NCI-H524 treated with DMSO at 0.1 percent for 48 hours (cell line): ENCODE data around the gene PLXNA4.
A peak's percentile ranks its signal among the peaks of the same experiment; 100 is the strongest.
"Not testable (repeated sequence)": the region's sequence is repeated elsewhere in the genome, so short reads cannot be mapped to it uniquely, and the experiment has no call there.

Experiments
- DNase-seq: peaks from one replicate; lab custom pipeline; 2025; lab: John Stamatoyannopoulos, UW

The PLXNA4 gene

DNA sequence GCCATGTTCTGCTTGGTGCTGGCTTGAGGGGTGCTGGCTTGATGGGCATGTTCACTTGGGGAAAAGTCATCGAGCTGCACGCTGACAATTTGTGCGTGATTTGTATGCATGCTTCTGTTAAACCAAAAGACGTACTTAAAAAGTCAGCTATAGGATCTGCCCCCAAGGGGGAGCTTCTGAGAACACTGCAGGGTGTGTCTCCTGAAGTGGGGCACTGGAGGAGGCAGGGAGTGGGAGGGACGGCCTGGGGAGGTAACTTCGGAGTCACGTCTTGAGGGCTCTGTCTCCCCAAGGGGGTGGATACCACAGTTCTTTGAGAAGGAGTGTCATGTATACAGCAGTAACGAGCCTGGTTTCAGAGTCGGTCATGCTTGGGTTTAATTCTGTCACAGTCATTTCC lies 406.5 kb downstream of the PLXNA4 start:
- no peak for DNase-seq

DNA sequence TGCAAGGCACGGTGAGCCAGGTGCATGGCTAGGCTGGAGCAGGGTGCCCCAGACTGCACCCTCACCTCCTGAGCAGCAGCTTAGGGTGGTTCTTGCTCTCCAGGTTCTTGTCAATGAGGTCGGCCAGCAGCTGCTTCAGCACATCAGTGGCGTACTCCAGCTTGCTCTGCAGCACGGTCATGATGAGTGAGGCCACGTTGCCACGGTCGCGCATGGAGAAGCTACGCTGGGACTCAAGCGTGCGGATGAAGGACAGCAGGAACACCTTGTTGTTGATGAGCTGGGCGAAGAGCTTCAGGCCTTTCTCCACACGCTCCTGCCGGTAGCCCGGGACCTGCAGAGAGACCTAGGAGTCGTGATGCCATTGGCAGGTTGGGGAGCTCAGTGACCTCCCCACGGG lies 408.0 kb downstream of the PLXNA4 start:
- DNase-seq: no peak

DNA sequence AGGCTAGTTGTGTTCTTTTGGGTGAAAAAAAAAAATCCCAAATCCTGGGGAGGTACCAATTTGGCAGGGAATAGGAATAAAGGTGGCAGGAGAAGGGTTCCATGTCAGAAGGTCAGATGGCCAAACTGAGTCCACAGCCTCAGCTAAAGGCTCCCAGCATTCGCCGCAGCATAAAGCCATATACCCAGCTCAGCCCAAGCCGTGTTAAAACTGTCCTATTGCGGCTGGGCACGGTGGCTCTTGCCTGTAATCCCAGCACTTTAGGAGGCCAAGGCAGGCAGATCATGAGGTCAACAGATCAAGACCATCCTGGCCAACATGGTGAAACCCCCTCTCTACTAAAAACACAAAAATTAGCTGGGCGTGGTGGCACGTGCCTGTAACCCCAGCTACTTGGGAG lies 410.6 kb downstream of the PLXNA4 start:
- DNase-seq: not testable (repeated sequence)

DNA sequence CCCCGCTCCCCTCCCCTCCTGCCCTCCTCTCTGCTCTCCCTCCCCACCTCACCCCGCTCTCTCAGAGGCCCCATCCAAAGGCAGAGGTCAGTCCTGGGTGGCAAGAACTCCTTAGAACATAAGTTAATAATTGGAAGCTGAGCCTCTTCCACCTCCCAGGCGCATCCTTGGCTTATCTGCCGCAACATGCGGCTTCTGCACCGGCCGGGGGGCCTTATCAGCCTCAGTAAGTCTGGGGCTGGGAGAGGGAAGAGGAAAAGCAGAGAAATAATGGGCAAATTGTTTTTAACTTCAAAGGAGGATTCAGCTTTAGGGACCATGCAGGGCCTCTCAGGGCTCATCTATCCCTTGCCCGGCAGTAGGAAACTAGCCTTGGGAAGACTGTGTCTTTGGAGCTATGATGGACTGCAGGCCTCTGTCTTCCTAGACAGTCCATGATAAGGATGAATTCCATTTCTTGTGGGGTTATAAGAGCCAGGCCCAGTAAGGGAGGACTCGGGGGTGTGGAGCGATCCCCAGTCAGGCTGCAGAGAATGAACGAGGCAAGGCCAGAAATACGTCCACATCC lies 411.6 kb downstream of the PLXNA4 start:
- no peak for DNase-seq

DNA sequence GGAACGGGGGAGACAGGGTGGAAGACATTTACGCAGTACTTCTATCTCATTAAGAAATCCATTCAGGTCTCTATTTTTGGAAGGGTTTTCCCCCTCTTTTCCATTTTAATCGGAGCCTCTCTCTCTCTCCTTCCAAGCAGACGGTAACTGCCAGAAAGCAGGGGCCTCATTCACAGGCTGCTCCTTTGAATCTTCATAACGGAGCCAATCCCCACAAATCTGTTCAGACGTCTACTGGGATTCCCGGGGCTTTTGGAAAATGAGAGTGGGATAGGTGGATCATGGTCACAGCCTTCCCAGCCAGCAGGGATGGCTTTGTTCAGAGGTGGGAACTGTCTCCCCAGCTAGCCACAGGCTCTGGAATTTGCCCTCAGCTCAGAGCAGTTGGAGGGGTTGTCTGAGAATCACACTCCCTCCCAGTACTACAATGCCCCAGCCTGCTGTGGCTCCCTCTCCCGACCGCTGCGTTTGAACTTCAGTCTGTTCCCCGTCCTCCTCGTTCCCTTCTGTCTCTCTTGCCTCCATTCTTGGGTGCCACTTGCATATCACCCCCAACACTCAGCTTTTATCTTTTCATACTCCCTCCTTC lies 413.6 kb downstream of the PLXNA4 start:
- no peak for DNase-seq

DNA sequence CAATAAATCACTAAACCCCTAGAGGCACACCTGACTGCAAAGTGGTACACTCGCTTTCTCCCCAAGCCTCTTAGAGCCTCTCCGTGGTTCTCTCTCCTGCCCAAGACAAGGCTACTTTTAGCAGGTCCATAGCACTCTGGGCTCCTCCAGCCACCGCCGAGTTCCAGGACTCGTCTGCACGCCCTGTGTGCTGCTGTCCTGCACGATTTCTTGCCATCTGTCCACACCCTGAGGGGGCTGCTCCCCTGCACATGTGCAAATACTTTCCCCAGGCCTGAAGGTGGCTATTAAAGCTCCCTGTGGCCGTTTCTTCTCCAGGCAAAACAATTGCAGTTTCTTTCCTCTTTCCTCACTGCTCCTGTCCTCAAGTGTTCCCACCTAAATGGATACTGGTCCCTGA lies 414.3 kb downstream of the PLXNA4 start:
- no peak for DNase-seq

DNA sequence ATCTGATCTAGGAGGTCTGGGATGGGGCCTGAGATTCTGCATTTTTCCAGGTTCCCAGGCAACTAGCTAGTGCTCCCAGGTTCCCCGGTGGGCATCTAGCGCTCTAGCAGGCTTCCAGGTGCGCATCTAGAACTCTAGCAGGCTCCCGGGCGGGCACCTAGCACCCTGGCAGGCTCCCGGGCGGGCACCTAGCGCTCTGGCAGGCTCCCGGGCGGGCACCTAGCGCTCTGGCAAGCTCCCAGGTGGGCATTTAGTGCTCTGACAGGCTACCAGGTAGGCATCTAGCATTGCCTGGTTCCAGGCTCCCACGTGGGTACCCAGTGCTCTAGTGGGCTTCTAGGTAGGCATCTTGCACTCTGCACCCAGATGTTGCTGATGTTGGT lies 414.7 kb downstream of the PLXNA4 start:
- DNase-seq: no peak

DNA sequence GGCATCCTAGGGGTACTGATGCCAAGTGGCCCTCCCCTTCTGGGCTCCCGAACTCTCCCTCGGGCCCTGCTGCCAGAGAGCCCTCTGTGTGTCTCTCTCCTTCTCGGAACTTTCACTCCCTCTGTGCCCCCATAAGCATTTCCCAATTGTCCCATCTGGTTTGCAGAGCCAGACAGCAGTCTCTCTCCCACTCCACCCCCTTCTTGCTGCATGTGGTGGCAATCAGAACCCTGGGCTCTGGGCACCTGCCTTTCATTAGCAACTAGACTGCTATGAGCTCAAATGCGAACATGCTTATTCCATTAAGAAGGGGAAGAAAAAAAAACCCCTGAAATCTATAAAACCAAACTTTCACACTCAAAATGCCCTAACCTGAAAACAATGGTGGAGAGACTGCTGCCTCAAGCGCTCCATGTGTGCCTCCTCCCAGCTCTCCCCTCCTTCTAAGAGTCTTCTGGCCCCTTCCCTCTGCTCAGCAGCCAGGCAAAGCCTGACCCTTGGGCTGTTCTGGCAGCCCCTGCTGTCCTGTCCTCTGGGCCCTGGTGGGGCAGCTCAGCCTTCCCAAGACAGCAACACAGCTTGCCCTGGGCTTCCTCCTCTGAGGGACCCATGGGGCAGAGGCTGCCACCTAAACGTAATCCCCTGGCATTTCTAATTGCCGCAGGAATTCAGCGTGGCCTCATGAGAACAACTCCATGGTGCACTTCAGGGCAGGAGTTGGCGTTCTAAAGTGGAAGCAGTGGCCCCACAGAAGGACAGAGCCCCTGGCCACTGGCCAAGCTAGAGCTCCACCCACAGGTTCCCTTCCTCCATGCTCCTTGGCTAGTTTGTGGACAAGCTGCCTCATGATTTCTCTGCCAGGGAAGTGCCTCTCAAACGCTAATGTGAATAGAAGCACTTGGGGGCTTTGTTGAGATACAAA lies 415.4 kb downstream of the PLXNA4 start:
- DNase-seq: no peak

DNA sequence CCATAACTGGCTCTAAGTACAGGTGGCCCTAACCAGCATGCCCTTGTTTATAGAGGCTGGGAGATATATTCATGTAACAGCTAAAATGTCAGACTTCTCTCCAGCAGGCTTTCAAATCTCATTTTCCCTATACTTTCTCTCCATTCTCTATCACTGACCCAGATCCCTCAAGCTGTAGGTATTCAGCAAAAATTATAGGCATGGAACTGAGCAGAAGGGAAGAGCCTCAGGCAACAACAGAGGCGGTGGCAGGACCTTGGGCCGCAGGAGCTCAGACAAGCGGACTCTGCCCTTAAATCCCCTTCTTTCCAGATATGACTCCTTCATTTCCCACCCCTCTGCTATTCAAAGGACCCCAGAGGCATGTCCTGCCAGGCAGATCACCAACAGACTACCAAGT lies 417.4 kb downstream of the PLXNA4 start:
- DNase-seq: no peak

DNA sequence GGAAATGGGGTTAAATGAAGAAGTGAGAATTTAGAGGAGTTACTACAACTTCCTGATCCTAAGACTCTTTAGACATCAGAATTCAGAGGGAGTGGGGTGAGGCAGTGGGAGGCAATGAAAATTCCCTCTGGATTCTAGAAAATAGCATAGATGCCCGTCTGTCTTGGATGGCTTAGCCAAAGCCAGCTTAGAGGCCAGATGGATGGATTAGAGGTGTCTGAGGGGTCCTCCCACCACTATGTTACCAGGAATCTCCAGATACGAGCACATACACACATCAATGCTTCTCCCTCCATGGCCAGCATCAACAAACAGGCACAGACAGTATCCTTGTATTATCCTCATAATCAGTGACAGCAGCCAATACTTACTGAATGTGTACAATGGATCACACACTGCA lies 418.1 kb downstream of the PLXNA4 start:
- peak; percentile 64 for DNase-seq

DNA sequence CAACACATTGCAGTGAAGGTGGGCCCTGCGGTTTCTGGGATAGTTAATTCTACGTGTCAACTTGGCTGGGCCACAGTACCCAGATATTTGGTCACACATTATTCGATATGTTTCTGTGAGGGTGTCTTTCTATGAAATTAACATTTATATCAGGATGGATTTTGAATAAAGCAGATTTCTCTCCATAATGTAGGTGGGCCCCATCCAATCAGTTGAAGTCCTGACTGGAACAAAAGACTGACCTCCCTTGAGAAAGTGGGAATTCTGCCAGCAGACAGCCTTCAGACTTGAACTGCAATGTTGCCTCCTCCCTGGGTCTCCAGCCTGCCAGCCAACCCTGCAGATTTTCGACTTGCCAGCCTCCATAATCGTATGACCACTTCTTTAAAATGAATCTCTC lies 420.6 kb downstream of the PLXNA4 start:
- no peak for DNase-seq

DNA sequence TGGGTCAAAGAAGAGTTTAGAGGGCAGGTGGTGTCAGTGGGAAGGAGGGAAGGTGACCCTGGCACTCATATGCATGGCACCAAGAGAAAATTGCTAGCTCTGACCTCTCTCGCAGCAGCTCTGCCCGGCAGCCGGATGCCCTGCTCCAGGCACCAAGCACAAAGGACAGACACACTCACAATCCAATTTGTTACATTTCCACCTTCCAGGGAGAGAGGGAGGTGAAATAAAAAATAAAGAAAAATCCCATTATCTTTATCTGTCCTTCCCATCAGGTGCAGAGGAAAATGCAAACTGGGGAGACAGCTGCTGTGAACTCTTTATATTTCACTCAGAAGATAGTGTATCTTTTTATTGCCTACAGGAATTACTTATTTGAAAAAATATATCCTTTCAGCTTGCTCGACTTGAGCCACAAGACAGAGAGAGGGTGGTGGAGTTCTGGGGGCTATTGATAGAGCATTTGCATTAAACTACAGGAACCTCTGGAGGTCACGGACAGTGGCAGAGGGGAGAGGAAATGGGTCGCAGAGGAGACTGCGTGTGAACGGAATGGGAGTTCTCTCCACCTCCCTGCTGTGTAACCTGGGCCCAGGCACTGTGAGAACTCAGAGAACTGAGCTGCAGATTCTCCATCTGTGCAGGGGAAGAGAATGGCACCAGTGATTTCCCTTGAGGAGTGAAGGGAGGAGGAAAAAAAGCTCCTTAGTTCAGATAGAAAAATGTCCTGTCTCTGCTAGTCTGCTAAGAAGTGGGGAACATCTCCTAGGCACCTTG lies 421.4 kb downstream of the PLXNA4 start:
- no peak for DNase-seq

DNA sequence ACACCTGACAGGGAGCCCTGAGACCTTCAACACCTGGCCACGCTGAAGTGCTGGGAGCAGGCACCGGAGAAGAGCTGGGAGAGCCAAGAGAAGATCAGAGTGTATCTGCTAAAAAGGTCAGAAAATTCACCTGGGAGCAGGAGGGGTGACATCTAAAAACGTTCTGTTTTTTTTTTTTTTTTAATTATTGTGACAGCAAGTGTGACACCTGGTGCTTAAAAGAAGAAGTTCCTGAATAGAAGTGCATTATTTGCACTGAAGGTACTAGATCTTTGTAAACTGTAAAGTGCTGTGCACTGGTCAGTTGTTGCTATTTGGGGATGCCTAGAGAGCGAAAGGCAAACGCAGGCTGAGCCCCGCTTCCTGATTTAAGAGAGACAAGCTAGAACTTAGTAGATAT lies 422.0 kb downstream of the PLXNA4 start:
- DNase-seq: no peak

DNA sequence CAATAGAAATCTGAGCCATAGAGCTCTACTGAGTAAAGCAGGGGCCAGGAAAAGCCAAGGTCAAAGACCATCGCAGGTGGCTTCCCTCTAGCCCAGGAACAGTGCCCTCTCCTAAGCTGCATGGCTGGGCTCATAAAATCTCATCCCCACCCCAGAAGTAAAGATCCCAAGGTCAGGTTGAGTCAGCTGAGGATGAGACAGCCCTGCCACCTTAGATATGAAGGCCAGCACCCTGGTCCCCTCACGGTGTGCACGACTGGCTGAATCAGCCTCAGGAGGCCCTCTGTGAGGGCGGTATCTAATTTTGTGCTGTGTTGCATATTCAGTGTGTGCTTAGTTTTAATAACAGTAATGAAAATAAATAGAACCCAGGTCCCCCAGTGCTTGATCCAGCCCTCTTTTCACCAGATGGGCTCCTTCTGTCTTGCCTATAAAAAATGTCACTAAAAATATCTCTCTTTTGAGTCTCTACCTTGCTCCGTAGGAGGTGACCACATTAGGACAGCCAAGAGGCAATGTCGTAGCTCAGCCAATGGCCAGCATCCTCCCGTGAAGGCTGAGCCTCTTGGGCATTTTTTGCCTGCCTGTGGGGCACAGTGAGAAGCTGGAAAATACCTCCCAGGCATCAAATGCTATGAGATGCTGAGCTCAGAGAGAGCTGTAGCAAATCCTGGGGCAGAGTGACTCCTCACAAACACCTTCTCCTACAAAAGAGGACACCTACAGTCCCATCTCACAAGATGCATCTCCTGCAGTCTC lies 424.0 kb downstream of the PLXNA4 start:
- no peak for DNase-seq

DNA sequence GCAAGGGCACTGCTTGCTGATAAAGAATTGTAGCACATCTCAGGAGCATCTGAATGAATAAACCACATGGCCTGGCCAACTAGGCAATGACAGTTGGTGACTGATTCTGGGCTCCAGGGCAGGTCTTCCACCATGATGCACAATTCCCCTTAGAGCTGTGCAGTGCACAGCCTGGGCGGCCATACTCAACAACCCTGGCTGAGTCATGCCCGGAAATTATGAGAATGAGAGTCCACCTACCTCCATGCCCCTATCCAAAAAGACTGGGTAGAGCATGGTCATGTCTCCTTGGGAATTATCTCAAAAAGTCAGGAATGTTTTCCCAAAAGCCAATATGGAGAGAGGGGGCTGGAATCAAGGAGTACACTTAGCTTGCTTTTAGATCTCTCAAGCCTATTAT lies 425.6 kb downstream of the PLXNA4 start:
- DNase-seq: no peak

DNA sequence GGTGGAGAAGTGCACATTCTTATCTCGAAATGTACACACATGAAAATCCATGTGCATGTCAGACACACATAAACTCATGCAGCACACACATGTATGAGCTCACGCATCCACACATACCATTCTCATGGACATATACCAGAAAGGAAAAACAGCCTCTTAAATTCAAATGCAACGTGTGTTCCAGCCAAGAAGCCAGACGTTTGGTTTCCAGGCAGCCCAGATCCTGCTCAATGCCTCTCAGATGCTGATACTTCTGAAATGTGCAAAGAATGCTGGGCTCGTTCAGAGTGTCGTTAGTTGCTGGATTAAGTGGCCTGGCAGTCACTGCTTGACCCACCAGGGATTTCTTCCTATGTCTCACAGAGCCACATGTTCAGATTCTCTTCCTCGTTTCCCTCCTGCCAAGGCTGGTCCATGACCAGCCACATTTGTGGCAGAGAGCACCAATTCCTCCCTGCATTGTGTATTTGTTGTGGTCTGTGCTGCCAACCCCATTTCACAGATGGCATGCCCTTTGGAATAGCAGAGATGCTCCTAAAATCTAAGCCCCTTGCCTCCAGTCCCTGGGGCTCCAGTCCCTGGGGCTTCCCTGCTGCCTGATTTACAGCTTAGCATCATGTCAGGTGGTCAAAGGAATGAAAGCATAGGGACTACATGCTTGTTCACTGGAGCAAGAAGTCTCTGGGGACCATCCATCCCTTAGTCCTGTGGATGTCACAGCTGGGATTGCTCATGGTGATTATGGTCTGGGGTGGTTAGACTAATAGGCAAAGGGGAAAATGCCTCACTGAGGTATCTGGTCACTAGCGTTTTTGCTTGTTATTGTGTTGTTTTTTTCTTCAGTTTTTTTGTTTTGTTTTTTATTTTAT lies 426.6 kb downstream of the PLXNA4 start:
- peak; percentile 64 for DNase-seq

DNA sequence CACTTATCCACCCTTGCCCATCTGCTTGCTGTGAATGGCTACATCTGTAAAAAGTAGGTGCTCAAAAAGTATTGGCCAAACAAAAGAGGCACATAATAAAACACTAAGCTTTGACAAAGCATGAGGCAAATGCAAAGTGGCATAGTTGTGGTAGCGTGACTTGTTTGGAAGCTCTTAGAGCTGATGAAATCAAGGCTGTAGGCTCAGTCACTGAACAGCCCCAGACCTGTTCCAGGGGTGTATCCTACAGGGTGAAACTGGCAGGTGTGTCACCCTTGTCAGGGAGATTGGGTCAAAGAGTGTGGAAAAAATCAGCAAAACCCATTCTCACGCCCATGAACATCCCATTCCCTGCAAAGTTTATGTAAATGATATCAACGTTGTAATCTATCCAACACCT lies 427.4 kb downstream of the PLXNA4 start:
- DNase-seq: no peak

DNA sequence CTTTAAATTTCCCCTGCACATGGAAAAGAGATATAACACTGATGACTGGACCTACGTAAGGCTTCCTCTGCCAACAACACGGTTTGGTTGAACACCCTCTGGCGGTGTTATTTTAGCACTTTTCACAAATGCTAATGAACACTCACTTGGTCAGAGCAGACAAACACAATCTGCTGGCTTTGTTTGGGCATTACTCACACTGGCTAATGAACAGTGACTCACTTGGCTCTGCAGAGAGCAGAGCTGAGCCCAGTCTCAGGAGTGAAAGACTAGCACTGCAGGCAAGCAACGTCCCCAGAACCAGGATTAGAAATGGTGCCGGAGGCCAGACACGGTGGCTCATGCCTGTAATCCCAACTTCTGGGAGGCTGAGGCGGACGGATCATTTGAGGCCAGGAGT lies 430.8 kb downstream of the PLXNA4 start:
- no peak for DNase-seq

DNA sequence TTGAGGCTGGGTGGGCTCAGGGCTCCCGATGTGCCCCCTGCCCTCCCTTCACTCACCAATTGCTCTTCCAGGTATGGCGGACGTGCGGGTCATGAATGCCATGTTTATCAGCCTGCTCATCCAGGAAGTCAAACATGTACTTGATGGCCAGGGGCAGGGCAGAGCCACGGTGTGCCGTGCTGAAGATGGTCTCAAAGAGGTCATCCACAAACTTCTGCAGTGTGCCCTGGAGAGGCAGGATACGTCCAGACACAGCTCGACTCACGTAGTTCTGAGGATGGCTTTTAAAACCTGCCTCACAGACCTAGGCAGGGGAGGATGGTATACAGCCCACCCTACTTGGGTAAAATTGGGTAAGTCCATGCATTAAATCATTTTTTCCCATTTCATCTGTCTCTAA lies 431.2 kb downstream of the PLXNA4 start:
- no peak for DNase-seq

DNA sequence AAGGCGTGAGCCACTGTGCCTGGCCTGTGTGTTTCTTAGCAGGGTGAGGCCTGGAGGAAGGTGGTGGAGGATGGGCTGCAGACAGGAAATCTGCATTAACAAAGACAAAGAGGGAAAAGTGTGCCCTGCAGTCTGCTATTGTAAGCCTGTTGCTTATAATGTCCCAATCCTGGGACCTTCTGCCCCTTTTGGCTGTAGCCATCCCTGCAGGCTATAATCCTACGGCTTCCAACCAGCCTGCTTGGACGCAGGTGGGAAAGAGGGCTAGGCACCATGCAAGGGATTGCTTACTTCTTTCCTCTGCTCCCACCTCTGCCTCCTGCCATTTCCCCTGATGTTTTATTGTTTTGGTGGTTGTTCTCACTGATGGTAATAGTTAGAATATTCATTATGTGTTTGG lies 434.3 kb downstream of the PLXNA4 start:
- DNase-seq: no peak

DNA sequence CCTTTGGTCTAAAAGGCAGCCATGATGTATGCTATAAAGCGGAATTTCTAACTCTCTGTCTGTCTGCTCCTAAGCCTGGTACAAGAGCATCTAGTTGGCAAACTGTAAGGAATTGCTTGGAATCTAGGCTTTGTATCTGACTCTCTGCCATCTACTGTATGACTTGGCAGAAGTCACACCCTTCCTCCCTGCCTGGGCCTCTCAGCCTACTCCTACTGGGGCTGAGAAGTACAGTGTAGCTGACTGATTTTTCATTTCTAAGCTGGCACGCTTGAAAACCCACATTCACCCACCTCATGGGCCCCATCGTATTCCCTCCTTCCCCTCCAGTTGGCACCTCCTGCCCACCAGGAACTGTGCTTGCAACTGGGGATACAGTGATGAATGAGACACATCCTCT lies 435.2 kb downstream of the PLXNA4 start:
- no peak for DNase-seq
